Astrocyte (in vitro differentiated cells and primary cell): ENCODE results near the gene ADGRF5. TPM values are rescaled to one million over a fixed set of nuclear protein-coding genes. Genes with fewer than 3 reads are reported as not detected.

ENCODE experiments used
- DNase-seq: peaks from one replicate; pipeline ENCODE4 v3.0.0-alpha.2; 2010; ENCODE audit warnings: low read depth
- FAIRE-seq: peaks from 2 replicates; lab custom pipeline; 2011; peaks lifted over from hg19 to GRCh38; lab: Jason Lieb, UNC
- H2AFZ ChIP-seq: 2 replicates; pipeline ENCODE4 v1.6.0; 2012; ENCODE audit warnings: low read depth, low read length, inconsistent platforms
- H3K27ac ChIP-seq: 2 replicates; pipeline ENCODE4 v1.5.1; 2011; ENCODE audit warnings: low read depth, low read length, inconsistent platforms
- H3K27me3 ChIP-seq: 2 replicates; pipeline ENCODE4 v1.6.0; 2011; ENCODE audit warnings: low read length, inconsistent platforms; ENCODE audit not compliant: insufficient read depth
- H3K36me3 ChIP-seq: 2 replicates; pipeline ENCODE4 v1.5.1; 2011; ENCODE audit warnings: low read length, inconsistent platforms; ENCODE audit not compliant: insufficient read depth
- H3K4me1 ChIP-seq: 2 replicates; pipeline ENCODE4 v1.5.1; 2011; ENCODE audit warnings: low read length, inconsistent platforms; ENCODE audit not compliant: insufficient read depth
- H3K4me2 ChIP-seq: 2 replicates; pipeline ENCODE4 v1.6.0; 2012; ENCODE audit warnings: low read length, inconsistent platforms
- H3K4me3 ChIP-seq: 2 replicates; pipeline ENCODE4 v1.5.1; 2011; ENCODE audit warnings: low read depth, mild to moderate bottlenecking, low read length, inconsistent platforms; ENCODE audit not compliant: insufficient read depth
- H3K79me2 ChIP-seq: 2 replicates; pipeline ENCODE4 v1.6.0; 2012; ENCODE audit warnings: mild to moderate bottlenecking, low read length, inconsistent platforms; ENCODE audit not compliant: insufficient read depth
- H3K9ac ChIP-seq: 2 replicates; pipeline ENCODE4 v1.6.0; 2012; ENCODE audit warnings: mild to moderate bottlenecking, low read length, inconsistent platforms
- H3K9me3 ChIP-seq: 2 replicates; pipeline ENCODE4 v1.5.1; 2012; ENCODE audit warnings: low read depth, mild to moderate bottlenecking, low read length, inconsistent platforms; ENCODE audit not compliant: insufficient read depth
- H4K20me1 ChIP-seq: 2 replicates; pipeline ENCODE4 v1.6.0; 2012; ENCODE audit warnings: low read length, inconsistent platforms; ENCODE audit not compliant: insufficient read depth
- H3K27ac Mint-ChIP-seq: one replicate; pipeline ENCODE4 v1.8.0; 2021; ENCODE audit warnings: mild to moderate bottlenecking, mixed read lengths; ENCODE audit not compliant: unreplicated experiment
- H3K27me3 Mint-ChIP-seq: one replicate; pipeline ENCODE4 v1.8.0; 2021; ENCODE audit warnings: low read depth, mixed read lengths; ENCODE audit not compliant: unreplicated experiment
- H3K36me3 Mint-ChIP-seq: one replicate; pipeline ENCODE4 v1.8.0; 2021; ENCODE audit warnings: low read depth, mixed read lengths; ENCODE audit not compliant: unreplicated experiment
- H3K4me1 Mint-ChIP-seq: one replicate; pipeline ENCODE4 v1.8.0; 2021; ENCODE audit warnings: low read depth, mixed read lengths; ENCODE audit not compliant: unreplicated experiment
- H3K4me3 Mint-ChIP-seq: one replicate; pipeline ENCODE4 v1.8.0; 2021; ENCODE audit warnings: mild to moderate bottlenecking, moderate library complexity, mixed read lengths; ENCODE audit not compliant: unreplicated experiment
- H3K9me3 Mint-ChIP-seq: one replicate; pipeline ENCODE4 v1.8.0; 2021; ENCODE audit warnings: mild to moderate bottlenecking, mixed read lengths; ENCODE audit not compliant: unreplicated experiment
- EZH2 ChIP-seq: IDR thresholded peaks from 2 replicates; pipeline ENCODE4 v1.6.1; 2012; ENCODE audit warnings: mild to moderate bottlenecking, low read length, inconsistent platforms; ENCODE audit not compliant: insufficient read depth
- total RNA-seq: library from RNA; stranded (reverse); gene quantifications from 2 replicates; pipeline ENCODE4 v1.2.1, GENCODE V29; 2021
- TF ChIP-seq, protein P1 (sequence below): IDR thresholded peaks from 2 replicates; pipeline ENCODE4 v1.5.1; 2011; ENCODE audit warnings: low read depth, mild to moderate bottlenecking, inconsistent platforms, low read length, moderate library complexity; ENCODE audit not compliant: insufficient read depth

Gene ADGRF5
- total RNA-seq, 1 donor from 2014 or later: 0.54 TPM

DNA sequence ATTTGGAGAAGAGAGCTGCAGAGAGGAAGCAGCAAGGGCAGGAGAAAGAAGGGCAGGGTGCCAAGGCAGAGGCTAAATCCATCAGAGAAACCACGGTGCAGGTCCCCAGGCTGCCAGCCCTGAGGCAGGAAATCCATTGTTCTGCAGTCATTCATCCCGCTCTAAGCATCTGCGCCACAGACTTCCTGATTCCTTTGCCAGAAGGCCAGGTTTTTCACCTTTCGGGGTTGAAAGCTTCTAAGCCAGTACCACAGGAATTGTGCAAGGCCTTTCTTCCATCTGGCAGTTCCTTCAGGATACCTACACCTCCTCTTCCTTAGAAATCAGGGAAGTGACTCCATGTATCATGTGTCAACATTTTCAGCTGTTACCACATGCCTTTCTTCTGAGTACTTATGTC is 45.6 kb downstream of the ADGRF5 start:
- H3K9me3 Mint-ChIP-seq: no peaks in the 10 kb centered on the region
- peak; percentile 99 for DNase-seq
- Histone ChIP-seq H3K27ac (no peak overlapping the region), H3K36me3 (no peaks in the 10 kb centered on the region), H3K9ac (no peak overlapping the region), H3K9me3 (no peaks in the 10 kb centered on the region), H3K4me3 (no peak overlapping the region), H3K79me2 (no peaks in the 10 kb centered on the region), H3K27me3 (no peaks in the 10 kb centered on the region), H3K4me2 (peak overlapping the region; percentile 41), H2AFZ (peak overlapping the region; percentile 39), H3K4me1 (no peaks in the 10 kb centered on the region), H4K20me1 (no peaks in the 10 kb centered on the region)
- peaks cover 9% of the 10 kb centered on the region for H3K4me1 Mint-ChIP-seq
- H3K27ac Mint-ChIP-seq: no peak overlapping the region
- no peak for TF ChIP-seq EZH2
- TF ChIP-seq, protein P1, sequence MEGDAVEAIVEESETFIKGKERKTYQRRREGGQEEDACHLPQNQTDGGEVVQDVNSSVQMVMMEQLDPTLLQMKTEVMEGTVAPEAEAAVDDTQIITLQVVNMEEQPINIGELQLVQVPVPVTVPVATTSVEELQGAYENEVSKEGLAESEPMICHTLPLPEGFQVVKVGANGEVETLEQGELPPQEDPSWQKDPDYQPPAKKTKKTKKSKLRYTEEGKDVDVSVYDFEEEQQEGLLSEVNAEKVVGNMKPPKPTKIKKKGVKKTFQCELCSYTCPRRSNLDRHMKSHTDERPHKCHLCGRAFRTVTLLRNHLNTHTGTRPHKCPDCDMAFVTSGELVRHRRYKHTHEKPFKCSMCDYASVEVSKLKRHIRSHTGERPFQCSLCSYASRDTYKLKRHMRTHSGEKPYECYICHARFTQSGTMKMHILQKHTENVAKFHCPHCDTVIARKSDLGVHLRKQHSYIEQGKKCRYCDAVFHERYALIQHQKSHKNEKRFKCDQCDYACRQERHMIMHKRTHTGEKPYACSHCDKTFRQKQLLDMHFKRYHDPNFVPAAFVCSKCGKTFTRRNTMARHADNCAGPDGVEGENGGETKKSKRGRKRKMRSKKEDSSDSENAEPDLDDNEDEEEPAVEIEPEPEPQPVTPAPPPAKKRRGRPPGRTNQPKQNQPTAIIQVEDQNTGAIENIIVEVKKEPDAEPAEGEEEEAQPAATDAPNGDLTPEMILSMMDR: no peak
- no peak overlapping the region for H3K4me3 Mint-ChIP-seq
- peaks cover 2% of the 10 kb centered on the region for H3K27me3 Mint-ChIP-seq
- H3K36me3 Mint-ChIP-seq: no peaks in the 10 kb centered on the region
- no peak for FAIRE-seq

DNA sequence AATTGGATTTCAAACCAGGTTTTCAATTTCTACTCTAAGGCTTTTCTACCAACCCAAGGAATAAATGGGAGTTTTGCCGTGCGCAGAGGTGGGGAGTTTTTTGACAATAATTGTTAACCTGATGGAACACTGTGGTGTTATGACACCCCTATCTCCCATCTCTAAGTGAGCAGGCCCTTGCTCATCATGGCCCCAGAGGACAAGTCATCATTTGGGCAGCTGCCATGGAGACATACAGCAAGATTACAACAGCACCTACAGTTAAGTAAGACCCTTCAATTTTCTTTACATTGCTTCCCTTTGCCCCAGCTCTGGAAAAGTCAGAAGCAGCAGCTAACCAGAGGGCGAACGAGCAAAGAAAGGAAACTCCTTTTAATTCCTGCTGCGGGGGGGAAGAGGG is 54.3 kb downstream of the ADGRF5 start:
- H3K4me1 ChIP-seq: no peaks in the 10 kb centered on the region
- TF ChIP-seq, protein P1: no peak
- no peak for TF ChIP-seq EZH2
- DNase-seq: no peak
- FAIRE-seq: no peak
- Mint-ChIP-seq H3K36me3 (no peaks in the 10 kb centered on the region), H3K9me3 (peaks cover 3% of the 10 kb centered on the region), H3K27me3 (peaks cover 2% of the 10 kb centered on the region), H3K27ac (no peak overlapping the region), H3K4me1 (peaks cover 8% of the 10 kb centered on the region), H3K4me3 (no peak overlapping the region)
- no peak overlapping the region for H2AFZ ChIP-seq
- no peak overlapping the region for H3K4me2 ChIP-seq
- no peaks in the 10 kb centered on the region for H3K36me3 ChIP-seq
- H3K9ac ChIP-seq: no peak overlapping the region
- no peak overlapping the region for H3K27ac ChIP-seq
- H3K79me2 ChIP-seq: no peaks in the 10 kb centered on the region
- H4K20me1 ChIP-seq: no peaks in the 10 kb centered on the region
- no peaks in the 10 kb centered on the region for H3K9me3 ChIP-seq
- no peaks in the 10 kb centered on the region for H3K27me3 ChIP-seq
- no peak overlapping the region for H3K4me3 ChIP-seq

DNA sequence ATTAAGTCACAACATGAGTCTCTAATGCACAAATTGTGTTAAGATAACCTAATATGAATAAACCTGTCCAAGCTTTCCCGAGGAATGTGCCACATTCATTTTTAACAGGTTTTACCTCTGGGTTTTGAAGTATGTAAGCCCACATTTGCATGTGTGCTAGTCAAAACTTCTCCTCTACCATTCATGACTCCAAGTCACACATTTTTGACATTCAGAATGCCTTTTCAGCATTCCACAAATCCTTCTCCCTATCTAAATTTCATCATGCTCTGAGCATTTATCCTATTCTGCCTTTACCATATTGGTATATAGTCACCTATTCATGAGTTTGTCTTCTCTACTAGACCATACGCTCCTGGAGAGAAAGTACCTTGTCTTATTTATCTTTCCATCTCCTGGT is 56.5 kb downstream of the ADGRF5 start:
- Histone ChIP-seq H3K9ac (no peak overlapping the region), H3K79me2 (no peaks in the 10 kb centered on the region), H3K36me3 (no peaks in the 10 kb centered on the region), H3K9me3 (no peaks in the 10 kb centered on the region), H2AFZ (no peak overlapping the region), H3K4me3 (no peak overlapping the region), H3K27ac (no peak overlapping the region), H3K4me2 (no peak overlapping the region), H3K27me3 (no peaks in the 10 kb centered on the region), H4K20me1 (no peaks in the 10 kb centered on the region), H3K4me1 (no peaks in the 10 kb centered on the region)
- no peak for DNase-seq
- Mint-ChIP-seq H3K36me3 (no peaks in the 10 kb centered on the region), H3K9me3 (peaks cover 3% of the 10 kb centered on the region), H3K4me1 (peaks cover 16% of the 10 kb centered on the region), H3K27ac (no peak overlapping the region), H3K27me3 (no peaks in the 10 kb centered on the region), H3K4me3 (no peak overlapping the region)
- FAIRE-seq: no peak
- TF ChIP-seq, protein P1: no peak
- no peak for TF ChIP-seq EZH2
